Measurements from ENCODE around the gene MRGPRD. TPM values are rescaled to one million over a fixed set of nuclear protein-coding genes. Genes with fewer than 3 reads are reported as not detected.

The MRGPRD gene
- total RNA-seq, 2 experiments from 2014 or later, result not detected

- H3K9me3 Mint-ChIP-seq, result peaks cover 7% of the 10 kb centered on the region
- DNase-seq, result no peak
- TF ChIP-seq CTCF (IDR thresholded peaks at IDR 0.05), result no peak
- no peak for ATAC-seq
- ChIA-PET CTCF (no interaction called here), POLR2A (no interaction called here)
- no peak overlapping the region for H3K4me3 Mint-ChIP-seq
- H3K27ac Mint-ChIP-seq, result no peak overlapping the region
- intact Hi-C loops (cut with micrococcal nuclease), result no loop called here
- no peaks in the 10 kb centered on the region for H3K4me1 Mint-ChIP-seq (ENCODE audit: low read depth)
- H3K36me3 Mint-ChIP-seq (ENCODE audit: low read depth), result peaks cover 5% of the 10 kb centered on the region
- peaks cover 6% of the 10 kb centered on the region for H3K27me3 Mint-ChIP-seq
These were observed 1.3 kb upstream of the MRGPRD start for GRCh38 chr11:68982134-68982533.

GRCh38 chr11:68979931-68980775 lies 633 bp downstream of the MRGPRD start:
- ATAC-seq, result no peak
- Mint-ChIP-seq H3K36me3 (ENCODE audit: low read depth) (no peaks in the 10 kb centered on the region), H3K4me3 (no peak overlapping the region), H3K27ac (no peak overlapping the region), H3K4me1 (ENCODE audit: low read depth) (no peaks in the 10 kb centered on the region), H3K9me3 (no peaks in the 10 kb centered on the region), H3K27me3 (peaks cover 4% of the 10 kb centered on the region)
- intact Hi-C loops (cut with micrococcal nuclease), result no loop called here
- ChIA-PET CTCF (no interaction called here), POLR2A (no interaction called here)
- TF ChIP-seq CTCF (IDR thresholded peaks at IDR 0.05), result no peak
- no peak for DNase-seq

- no peak for ATAC-seq
- no peak for TF ChIP-seq CTCF (IDR thresholded peaks at IDR 0.05)
- H3K27ac Mint-ChIP-seq, result no peak overlapping the region
- H3K36me3 Mint-ChIP-seq (ENCODE audit: low read depth), result no peaks in the 10 kb centered on the region
- CTCF ChIA-PET, result no interaction called here
- H3K4me1 Mint-ChIP-seq (ENCODE audit: low read depth), result no peaks in the 10 kb centered on the region
- H3K9me3 Mint-ChIP-seq, result no peaks in the 10 kb centered on the region
- intact Hi-C loops (cut with micrococcal nuclease), result no loop called here
- H3K27me3 Mint-ChIP-seq, result peaks cover 4% of the 10 kb centered on the region
- POLR2A ChIA-PET, result no interaction called here
- DNase-seq, result no peak
- H3K4me3 Mint-ChIP-seq, result no peak overlapping the region
These were observed 1.7 kb downstream of the MRGPRD start for GRCh38 chr11:68978931-68979594.

- H3K27me3 Mint-ChIP-seq, result peaks cover 4% of the 10 kb centered on the region
- H3K27ac Mint-ChIP-seq, result no peak overlapping the region
- no peaks in the 10 kb centered on the region for H3K4me1 Mint-ChIP-seq (ENCODE audit: low read depth)
- no peak overlapping the region for H3K4me3 Mint-ChIP-seq
- H3K36me3 Mint-ChIP-seq (ENCODE audit: low read depth), result no peaks in the 10 kb centered on the region
- POLR2A ChIA-PET, result no interaction called here
- no peaks in the 10 kb centered on the region for H3K9me3 Mint-ChIP-seq
- ATAC-seq, result no peak
- DNase-seq, result no peak
- intact Hi-C loops (cut with micrococcal nuclease), result no loop called here
- CTCF ChIA-PET, result no interaction called here
- no peak for TF ChIP-seq CTCF (IDR thresholded peaks at IDR 0.05)
These were observed 2.2 kb downstream of the MRGPRD start for GRCh38 chr11:68978626-68978930.

GRCh38 chr11:68977781-68978625 lies 2.8 kb downstream of the MRGPRD start:
- H3K27ac Mint-ChIP-seq, result no peak overlapping the region
- ATAC-seq (no peak), DNase-seq (no peak)
- H3K27me3 Mint-ChIP-seq, result peaks cover 4% of the 10 kb centered on the region
- ChIA-PET POLR2A (no interaction called here), CTCF (no interaction called here)
- intact Hi-C loops (cut with micrococcal nuclease), result no loop called here
- TF ChIP-seq CTCF (IDR thresholded peaks at IDR 0.05), result no peak
- H3K4me3 Mint-ChIP-seq, result no peak overlapping the region
- H3K9me3 Mint-ChIP-seq, result no peaks in the 10 kb centered on the region
- H3K4me1 Mint-ChIP-seq (ENCODE audit: low read depth), result no peaks in the 10 kb centered on the region
- no peaks in the 10 kb centered on the region for H3K36me3 Mint-ChIP-seq (ENCODE audit: low read depth)

Measured in activated CD8-positive, alpha-beta T cell treated with anti-CD3 and anti-CD28 coated beads for 36 hours (primary cell).